Erythroblast (primary cell): ENCODE measurements around the gene DDI2.

Source experiments
- GATA1 ChIP-seq: IDR thresholded peaks from 2 replicates; pipeline ENCODE4 v1.6.1; 2011; ENCODE audit warnings: low read depth, mild to moderate bottlenecking, control low read depth, low read length, moderate library complexity
- POLR2A ChIP-seq: IDR thresholded peaks from 2 replicates; pipeline ENCODE4 v1.6.1; 2011; ENCODE audit warnings: mild to moderate bottlenecking, low read length

- TF ChIP-seq POLR2A (no peak), GATA1 (no peak)
Observed at GRCh38 chr1:15573477-15573876, 43.8 kb upstream of the DDI2 start.
